ENCODE measurements around the gene CORO7. TPM values are rescaled to one million over a fixed set of nuclear protein-coding genes. Genes with fewer than 3 reads are reported as not detected.

Gene CORO7
- polyA plus RNA-seq (2013, experiment 1 of 2) = 25.5 TPM
- polyA plus RNA-seq (2013, experiment 2 of 2) = 22.1 TPM

DNA sequence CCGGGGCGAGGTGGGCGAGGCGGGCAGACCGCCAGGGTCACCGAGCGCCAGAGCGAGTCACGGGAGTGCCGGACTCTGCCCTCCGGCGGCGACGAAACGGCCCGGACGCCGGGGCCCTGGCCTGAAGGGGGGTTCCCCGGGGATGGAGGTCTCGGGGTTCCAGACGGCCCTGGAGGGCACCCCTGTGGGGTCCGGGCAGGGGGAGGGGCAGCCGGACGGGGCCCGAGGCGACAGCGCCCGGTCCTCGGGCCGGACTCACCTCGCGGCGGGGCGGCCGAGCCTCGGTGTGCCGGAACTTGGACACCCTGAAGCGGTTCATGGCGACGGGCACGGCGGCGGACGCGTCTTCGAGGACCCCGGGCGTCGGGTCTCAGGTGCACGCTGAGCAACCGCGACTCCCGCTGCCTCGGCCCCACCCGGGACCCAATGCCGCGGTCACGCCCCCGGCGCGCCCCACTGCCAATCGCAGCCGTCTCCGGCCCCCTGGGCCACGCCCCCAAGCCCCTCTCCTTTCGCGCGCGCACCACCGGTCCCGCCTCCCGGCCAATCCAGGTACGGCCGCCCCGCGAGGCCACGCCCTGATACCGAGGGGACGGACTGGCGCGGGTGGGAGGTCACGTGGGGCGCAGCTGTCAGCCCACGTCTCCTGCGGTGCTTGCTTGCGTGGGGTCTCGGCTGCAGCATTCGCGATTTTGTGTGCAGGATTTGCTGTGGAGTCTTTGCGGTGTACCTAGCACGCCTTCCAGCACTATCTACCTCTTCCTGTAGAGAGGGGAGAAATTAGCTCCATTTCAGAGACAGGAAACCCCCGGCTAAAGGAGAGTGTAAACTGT, at the start of gene CORO7:
CORO7 (minus strand) TSS at position 397 of the 833 bp plus-strand sequence; CDS start at position 319, 78 bp downstream.
- WGBS = under 1% methylated on average over 71 of the region's 92 CpGs
- peak within 1 kb of the TSS; percentile 72 for H2AFZ ChIP-seq (ENCODE audit: low read depth, low read length)

DNA sequence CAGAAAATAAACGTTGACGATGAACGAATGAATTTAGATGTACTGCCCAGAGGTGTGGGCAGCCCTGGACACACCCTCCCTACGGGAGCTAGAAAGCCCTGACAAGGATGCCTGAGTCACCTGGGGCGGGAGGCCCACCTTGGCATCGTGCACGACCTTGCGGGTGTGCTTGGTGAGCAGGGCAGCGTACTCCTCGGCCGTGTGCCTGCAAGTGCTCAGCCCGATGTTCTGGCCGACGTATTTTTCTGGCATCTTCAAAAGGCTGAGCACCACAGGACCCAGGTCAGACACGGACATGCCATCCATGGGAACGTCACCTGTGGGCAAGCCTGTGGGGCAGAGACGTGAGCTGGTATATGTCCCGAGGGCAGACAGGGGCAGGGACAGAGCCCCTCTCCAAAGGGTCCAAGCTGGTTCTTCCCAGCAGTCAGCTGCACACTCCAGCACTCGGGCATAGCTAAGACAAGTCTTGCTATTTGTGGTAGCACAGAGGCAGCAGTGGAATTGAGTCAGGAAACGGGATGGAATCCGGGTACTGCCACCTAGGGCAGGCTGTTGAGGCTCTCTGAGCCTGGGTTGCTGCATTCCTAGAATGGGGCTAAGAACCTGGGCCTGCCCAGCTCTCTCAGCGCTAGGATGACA, 47.2 kb upstream of the CORO7 start:
- H3K36me3 ChIP-seq (ENCODE audit: control insufficient read depth in 1 of 2, insufficient read depth in 2 of 2, low read depth in 1 of 2, low read length in 2 of 2) = peaks cover 53 to 74% of the 10 kb centered on the region in 2 experiments
- WGBS = 92% methylated on average over 22 of the region's 22 CpGs
- no peak overlapping the region for H3K14ac ChIP-seq (ENCODE audit: low read length in 2 of 2)
- H2AK5ac ChIP-seq (ENCODE audit: low read length, severe bottlenecking) = peak overlapping the region; percentile 11
- H3K9me3 ChIP-seq (ENCODE audit: control insufficient read depth, low read length) = no peaks in the 10 kb centered on the region
- H2BK120ac ChIP-seq (ENCODE audit: low read depth, low read length) = no peak overlapping the region
- peaks cover 12% of the 10 kb centered on the region for H3K79me1 ChIP-seq (replicated peaks; ENCODE audit: low read length, poor library complexity, severe bottlenecking)
- peaks cover 15% of the 10 kb centered on the region for H3K4me1 ChIP-seq (ENCODE audit: control insufficient read depth, insufficient read depth, low read depth, low read length)
- peak overlapping the region in 1 of 2 experiments; percentile 42 for H3K18ac ChIP-seq (ENCODE audit: low read depth in 1 of 2, low read length in 2 of 2)
- no peaks in the 10 kb centered on the region for H3K27me3 ChIP-seq (ENCODE audit: control insufficient read depth in 1 of 2, insufficient read depth in 1 of 2, low read length in 2 of 2)
- H3K4me3 ChIP-seq (ENCODE audit: insufficient read depth in 1 of 2, low read depth in 1 of 2, low read length in 2 of 2) = no peak overlapping the region
- H3K4ac ChIP-seq (ENCODE audit: low read depth in 1 of 2, low read length in 2 of 2) = no peak overlapping the region
- H3K4me2 ChIP-seq (ENCODE audit: low read length, poor library complexity, severe bottlenecking) = no peak overlapping the region
- no peak overlapping the region for H2AFZ ChIP-seq (ENCODE audit: low read depth, low read length)
- no peak overlapping the region for H2BK12ac ChIP-seq (ENCODE audit: low read length in 2 of 2)
- no peak overlapping the region for H4K91ac ChIP-seq (ENCODE audit: low read length)
- peak overlapping the region; percentile 22 for H3K9ac ChIP-seq (ENCODE audit: low read length)
- H2BK5ac ChIP-seq (ENCODE audit: low read depth, low read length, poor library complexity, severe bottlenecking) = no peak overlapping the region
- peak overlapping the region; percentile 38 for H3K27ac ChIP-seq (ENCODE audit: low read length, poor library complexity, severe bottlenecking)
- H3K23ac ChIP-seq (ENCODE audit: low read length in 2 of 2) = peak overlapping the region in 1 of 2 experiments; percentile 6
- H4K8ac ChIP-seq (ENCODE audit: low read length) = no peak overlapping the region
- DNase-seq = no peak
- H2BK15ac ChIP-seq (ENCODE audit: low read depth, poor library complexity, severe bottlenecking) = no peak overlapping the region

More for the DNA sequence above, at the start of gene CORO7:
- peak within 1 kb of the TSS; percentile 52 for H2BK120ac ChIP-seq (ENCODE audit: low read depth, low read length)
- peak within 1 kb of the TSS; percentile 82 for H4K91ac ChIP-seq (ENCODE audit: low read length)
- H2BK5ac ChIP-seq (ENCODE audit: low read depth, low read length, poor library complexity, severe bottlenecking) = no peak within 1 kb of the TSS
- peak within 1 kb of the TSS; percentile 67 to 81 for H3K4ac ChIP-seq (ENCODE audit: low read depth in 1 of 2, low read length in 2 of 2)
- H2BK15ac ChIP-seq (ENCODE audit: low read depth, poor library complexity, severe bottlenecking) = peak within 1 kb of the TSS; percentile 89
- H4K8ac ChIP-seq (ENCODE audit: low read length) = peak within 1 kb of the TSS; percentile 61
- no peaks in the 10 kb centered on the region for H3K9me3 ChIP-seq (ENCODE audit: control insufficient read depth, low read length)
- H2AK5ac ChIP-seq (ENCODE audit: low read length, severe bottlenecking) = no peak within 1 kb of the TSS
- H3K14ac ChIP-seq (ENCODE audit: low read length in 2 of 2) = peak within 1 kb of the TSS; percentile 17 to 93
- no peaks in the 10 kb centered on the region for H3K27me3 ChIP-seq (ENCODE audit: control insufficient read depth in 1 of 2, insufficient read depth in 1 of 2, low read length in 2 of 2)
- peak within 1 kb of the TSS; percentile 60 for H3K4me2 ChIP-seq (ENCODE audit: low read length, poor library complexity, severe bottlenecking)
- peak within 1 kb of the TSS; percentile 85 for H3K9ac ChIP-seq (ENCODE audit: low read length)
- DNase-seq = peak; percentile 91
- H3K4me3 ChIP-seq (ENCODE audit: insufficient read depth in 1 of 2, low read depth in 1 of 2, low read length in 2 of 2) = peak within 1 kb of the TSS; percentile 83 to 95
- H3K79me1 ChIP-seq (replicated peaks; ENCODE audit: low read length, poor library complexity, severe bottlenecking) = peaks cover 34% of the 10 kb centered on the region
- H3K18ac ChIP-seq (ENCODE audit: low read depth in 1 of 2, low read length in 2 of 2) = peak within 1 kb of the TSS; percentile 81 to 87
- H3K23ac ChIP-seq (ENCODE audit: low read length in 2 of 2) = peak within 1 kb of the TSS in 1 of 2 experiments; percentile 63
- peaks cover 13% of the 10 kb centered on the region for H3K4me1 ChIP-seq (ENCODE audit: control insufficient read depth, insufficient read depth, low read depth, low read length)
- peak within 1 kb of the TSS in 1 of 2 experiments; percentile 43 for H2BK12ac ChIP-seq (ENCODE audit: low read length in 2 of 2)
- no peak within 1 kb of the TSS for H3K27ac ChIP-seq (ENCODE audit: low read length, poor library complexity, severe bottlenecking)
- H3K36me3 ChIP-seq (ENCODE audit: control insufficient read depth in 1 of 2, insufficient read depth in 2 of 2, low read depth in 1 of 2, low read length in 2 of 2) = peaks cover 7 to 18% of the 10 kb centered on the region in 2 experiments

DNA sequence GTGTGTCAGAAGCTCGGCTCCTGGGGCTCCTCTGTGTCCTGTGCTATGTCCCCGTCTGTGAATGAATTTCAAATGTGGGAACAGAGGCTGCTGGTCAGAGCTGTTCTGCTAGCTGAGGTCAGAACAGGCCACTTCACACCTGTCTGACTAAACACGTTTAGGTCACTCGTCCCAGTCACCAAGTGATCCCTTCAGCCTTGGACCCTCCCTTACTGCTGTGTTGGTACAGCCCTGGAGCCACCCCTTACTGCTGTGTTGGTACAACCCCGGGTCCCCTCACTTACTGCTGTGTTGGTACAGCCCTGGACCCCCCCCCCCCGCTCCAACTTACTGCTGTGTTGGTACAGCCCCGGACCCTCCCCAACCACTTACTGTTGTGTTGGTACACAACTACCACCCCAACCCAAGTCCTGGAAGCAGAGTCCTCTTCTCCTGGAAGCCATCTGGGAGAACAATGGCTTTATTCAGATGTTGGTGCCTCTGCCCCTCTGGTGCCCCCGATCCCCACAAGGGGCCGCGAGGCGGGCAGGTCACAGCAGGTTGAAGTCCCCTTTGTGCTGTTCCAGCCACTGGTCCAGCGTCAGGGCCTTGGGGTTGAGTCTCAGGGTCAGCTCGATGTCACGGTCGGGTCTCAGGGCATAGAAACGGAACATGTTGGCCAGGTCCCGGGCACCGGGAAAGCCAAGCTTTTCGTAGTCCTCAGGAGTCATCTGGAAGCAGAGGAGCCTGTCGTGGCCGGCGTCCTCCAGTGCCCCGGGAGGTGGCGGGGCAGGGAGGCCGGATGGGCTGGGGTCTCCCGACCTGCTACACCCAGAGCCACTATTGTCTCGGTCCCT, 45.1 kb upstream of the CORO7 start:
- no peak overlapping the region for H2BK15ac ChIP-seq (ENCODE audit: low read depth, poor library complexity, severe bottlenecking)
- 95% methylated on average over 26 of the region's 27 CpGs for WGBS
- H3K4me2 ChIP-seq (ENCODE audit: low read length, poor library complexity, severe bottlenecking) = no peak overlapping the region
- DNase-seq = no peak
- H2BK12ac ChIP-seq (ENCODE audit: low read length in 2 of 2) = no peak overlapping the region
- H3K9ac ChIP-seq (ENCODE audit: low read length) = no peak overlapping the region
- H3K27ac ChIP-seq (ENCODE audit: low read length, poor library complexity, severe bottlenecking) = no peak overlapping the region
- H3K27me3 ChIP-seq (ENCODE audit: control insufficient read depth in 1 of 2, insufficient read depth in 1 of 2, low read length in 2 of 2) = no peaks in the 10 kb centered on the region
- no peak overlapping the region for H4K91ac ChIP-seq (ENCODE audit: low read length)
- no peak overlapping the region for H3K4me3 ChIP-seq (ENCODE audit: insufficient read depth in 1 of 2, low read depth in 1 of 2, low read length in 2 of 2)
- H3K4me1 ChIP-seq (ENCODE audit: control insufficient read depth, insufficient read depth, low read depth, low read length) = peaks cover 15% of the 10 kb centered on the region
- H2AK5ac ChIP-seq (ENCODE audit: low read length, severe bottlenecking) = no peak overlapping the region
- H3K18ac ChIP-seq (ENCODE audit: low read depth in 1 of 2, low read length in 2 of 2) = no peak overlapping the region
- no peak overlapping the region for H3K4ac ChIP-seq (ENCODE audit: low read depth in 1 of 2, low read length in 2 of 2)
- peaks cover 53 to 70% of the 10 kb centered on the region in 2 experiments for H3K36me3 ChIP-seq (ENCODE audit: control insufficient read depth in 1 of 2, insufficient read depth in 2 of 2, low read depth in 1 of 2, low read length in 2 of 2)
- no peak overlapping the region for H2AFZ ChIP-seq (ENCODE audit: low read depth, low read length)
- no peak overlapping the region for H3K23ac ChIP-seq (ENCODE audit: low read length in 2 of 2)
- H3K14ac ChIP-seq (ENCODE audit: low read length in 2 of 2) = no peak overlapping the region
- no peak overlapping the region for H2BK5ac ChIP-seq (ENCODE audit: low read depth, low read length, poor library complexity, severe bottlenecking)
- no peak overlapping the region for H4K8ac ChIP-seq (ENCODE audit: low read length)
- H3K79me1 ChIP-seq (replicated peaks; ENCODE audit: low read length, poor library complexity, severe bottlenecking) = peaks cover 20% of the 10 kb centered on the region
- H2BK120ac ChIP-seq (ENCODE audit: low read depth, low read length) = no peak overlapping the region
- no peaks in the 10 kb centered on the region for H3K9me3 ChIP-seq (ENCODE audit: control insufficient read depth, low read length)

Data from mesenchymal stem cell (in vitro differentiated cells and primary cell).